ENCODE data around the gene PRKN.

Gene PRKN

DNA sequence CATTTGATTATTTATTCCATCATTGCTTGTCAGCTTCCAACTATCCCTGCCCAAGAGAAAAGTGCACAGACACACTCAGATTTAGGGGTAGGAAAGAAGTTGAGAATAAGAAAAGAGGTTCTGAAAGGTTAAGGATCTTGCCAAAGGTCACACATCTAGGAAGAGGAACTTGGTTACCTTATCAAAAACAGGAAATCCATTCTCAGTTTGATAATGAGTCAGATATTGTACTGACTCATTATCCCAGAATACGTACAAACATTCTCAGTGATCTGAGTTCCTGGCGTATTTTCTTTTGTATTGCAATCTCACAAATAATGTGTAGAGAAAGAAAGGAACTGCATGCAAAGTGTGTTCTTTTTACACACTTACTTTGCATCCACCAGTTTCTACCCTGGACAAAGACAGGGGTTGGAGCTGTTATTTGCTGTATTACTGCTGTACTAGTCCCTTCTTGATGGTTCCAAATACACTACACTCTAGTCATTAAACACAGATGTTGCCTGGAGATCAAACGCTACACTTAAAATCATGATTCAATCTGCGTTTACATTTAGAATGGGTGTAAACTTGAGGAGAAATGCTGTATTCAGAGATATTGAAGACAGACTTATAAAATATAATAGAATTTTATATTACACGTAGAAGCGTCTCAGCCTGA, 545.7 kb downstream of the PRKN start:
- DNase-seq (ENCODE audit: low read depth), result no peak

DNA sequence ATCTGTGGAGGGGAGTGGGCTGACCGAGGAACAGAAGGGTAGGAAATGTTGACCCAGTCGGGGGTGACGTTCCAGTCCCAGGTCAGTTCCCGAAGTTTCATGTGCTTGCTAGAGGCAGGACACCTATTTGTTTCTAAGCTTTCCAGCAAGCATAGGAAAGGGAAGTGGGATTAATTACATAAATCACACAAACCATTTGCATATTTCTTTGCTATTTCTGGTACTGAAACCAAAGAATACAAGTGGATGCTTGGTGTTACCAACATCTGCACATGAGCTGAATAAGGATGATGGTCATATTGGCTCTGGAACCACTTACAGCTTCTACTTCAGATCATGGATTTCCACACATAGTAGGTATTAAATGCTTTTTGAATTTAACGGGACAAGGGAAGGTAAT, 546.5 kb downstream of the PRKN start:
- DNase-seq (ENCODE audit: low read depth), result no peak

DNA sequence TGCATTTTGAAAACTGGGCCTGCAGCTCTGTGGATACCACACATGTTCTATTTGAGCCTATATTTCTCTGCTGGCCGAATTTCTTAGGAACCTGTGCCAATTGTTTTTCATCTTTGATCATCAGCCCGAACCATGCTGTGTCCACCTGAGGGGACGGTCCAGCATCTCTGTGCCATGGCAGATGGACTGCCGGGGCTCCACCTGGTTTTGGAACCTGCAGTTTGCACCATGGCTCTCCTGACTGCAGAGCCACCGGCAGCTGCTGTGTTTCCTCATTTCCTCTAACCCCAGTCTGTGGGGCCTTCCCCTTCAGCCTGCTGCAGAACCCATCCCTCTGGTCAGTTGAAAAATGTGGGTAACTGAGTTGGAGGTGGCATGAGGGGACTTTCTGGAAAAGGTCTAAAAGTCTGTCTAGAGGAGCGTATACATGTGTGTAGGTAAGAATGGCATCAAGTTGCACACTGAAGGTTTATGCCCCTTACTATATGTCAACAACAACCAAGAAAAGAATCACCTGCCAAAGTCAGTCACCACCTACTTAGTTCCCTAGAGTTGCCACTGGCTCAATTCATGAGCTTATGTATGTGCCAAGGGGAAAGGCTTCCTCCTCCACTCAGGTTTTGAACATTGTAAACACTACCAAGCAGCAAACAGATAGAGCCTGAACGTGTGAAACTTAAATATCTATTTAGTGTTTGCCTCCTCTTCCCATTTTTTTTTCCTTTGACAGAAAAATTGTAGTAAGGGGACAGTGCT, 548.2 kb downstream of the PRKN start:
- DNase-seq (ENCODE audit: low read depth), result no peak

DNA sequence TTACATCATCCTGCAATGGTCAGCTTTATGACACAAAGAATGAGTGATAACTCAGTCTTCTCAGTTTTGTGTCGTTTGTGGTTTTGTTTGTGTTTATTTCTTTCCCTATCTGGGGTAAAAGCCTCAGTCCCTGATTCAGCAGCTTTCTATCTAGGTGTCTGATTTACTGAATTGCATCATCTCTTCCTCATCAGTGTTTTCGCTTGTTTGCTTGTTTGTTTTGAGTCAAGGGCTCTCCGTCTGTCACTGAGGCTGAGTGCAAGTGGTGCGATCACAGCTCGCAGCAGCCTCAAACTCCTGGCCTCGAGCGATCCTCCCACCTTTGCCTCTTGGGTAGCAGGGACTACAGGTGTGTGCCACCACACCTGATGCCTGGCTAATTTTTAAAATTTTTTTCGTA, 548.9 kb downstream of the PRKN start:
- DNase-seq (ENCODE audit: low read depth), result no peak

DNA sequence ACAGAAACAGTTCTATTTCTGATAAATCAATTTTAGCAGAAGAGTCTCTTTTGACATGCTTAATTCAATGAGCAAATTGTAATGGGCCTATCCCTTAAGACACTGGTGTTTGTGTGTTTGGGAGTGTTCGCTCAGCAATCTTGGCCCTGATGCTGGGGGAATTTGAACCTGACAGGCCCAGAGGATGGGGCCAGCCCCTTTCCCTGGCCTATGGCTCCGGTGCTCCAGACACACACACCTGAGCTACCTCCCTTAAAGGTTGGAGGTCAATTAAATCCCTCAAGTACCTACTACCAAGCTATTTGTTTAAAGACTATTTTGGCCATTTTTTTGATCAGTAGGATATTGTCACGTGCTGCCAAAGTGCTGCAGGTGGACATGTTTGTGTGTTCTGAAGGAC, 549.3 kb downstream of the PRKN start:
- DNase-seq (ENCODE audit: low read depth), result no peak

DNA sequence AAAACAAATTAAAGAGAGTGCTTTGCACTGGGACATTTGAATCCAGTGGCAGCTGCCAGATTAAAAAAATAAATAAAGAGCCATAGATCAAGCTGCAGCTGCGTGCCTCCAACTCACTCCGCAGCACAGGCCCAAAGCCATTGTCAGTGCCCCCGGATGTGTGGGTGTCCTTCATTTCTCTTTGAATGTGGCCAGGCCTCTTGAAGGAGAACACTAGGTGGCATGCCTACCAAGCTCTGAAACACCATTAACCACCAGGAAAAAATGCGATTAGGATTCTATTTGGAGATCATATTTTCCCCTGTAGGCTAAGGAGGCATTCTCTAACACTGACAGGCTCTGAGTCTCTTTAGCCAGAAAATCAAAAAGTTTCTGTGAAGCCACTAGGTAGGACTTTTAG, 549.8 kb downstream of the PRKN start:
- DNase-seq (ENCODE audit: low read depth), result no peak

DNA sequence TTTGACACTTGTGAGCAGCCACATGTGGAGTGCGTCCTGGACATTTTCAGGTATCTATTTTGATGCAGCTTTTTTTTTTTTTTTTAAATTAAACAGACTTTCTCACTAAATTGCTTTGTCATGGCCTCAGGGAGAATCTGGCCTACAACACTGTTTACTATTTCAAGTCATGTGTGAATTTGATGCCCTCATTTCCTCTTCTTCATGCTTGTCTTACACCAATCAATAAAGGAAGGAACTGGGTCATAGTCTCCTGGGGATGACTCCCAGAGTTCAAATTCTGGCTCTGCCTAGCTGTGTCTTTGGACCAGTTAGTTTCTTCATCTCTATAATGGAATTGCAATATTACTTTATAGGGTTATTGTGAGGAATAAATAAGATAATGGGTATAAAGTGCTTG, 554.1 kb downstream of the PRKN start:
- DNase-seq (ENCODE audit: low read depth), result no peak

DNA sequence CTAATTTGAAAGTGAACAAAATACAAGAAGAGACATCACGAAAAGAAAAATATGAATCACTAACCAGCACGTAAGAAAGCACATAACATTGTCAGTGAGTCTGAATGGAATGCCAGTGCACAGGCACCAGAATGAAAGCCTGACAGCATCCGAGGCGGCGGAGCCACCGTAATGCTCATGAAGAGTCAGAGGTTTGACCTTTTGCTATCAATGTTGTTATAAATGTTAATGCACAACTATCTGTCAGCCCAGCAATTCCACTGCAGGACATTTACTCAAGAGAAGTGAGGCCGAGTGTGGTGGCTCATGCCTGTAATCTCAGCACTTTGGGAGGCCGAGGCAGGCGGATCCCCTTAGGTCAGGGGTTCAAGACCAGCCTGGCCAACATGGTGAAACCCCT, 562.1 kb downstream of the PRKN start:
- no peak for DNase-seq (ENCODE audit: low read depth)

DNA sequence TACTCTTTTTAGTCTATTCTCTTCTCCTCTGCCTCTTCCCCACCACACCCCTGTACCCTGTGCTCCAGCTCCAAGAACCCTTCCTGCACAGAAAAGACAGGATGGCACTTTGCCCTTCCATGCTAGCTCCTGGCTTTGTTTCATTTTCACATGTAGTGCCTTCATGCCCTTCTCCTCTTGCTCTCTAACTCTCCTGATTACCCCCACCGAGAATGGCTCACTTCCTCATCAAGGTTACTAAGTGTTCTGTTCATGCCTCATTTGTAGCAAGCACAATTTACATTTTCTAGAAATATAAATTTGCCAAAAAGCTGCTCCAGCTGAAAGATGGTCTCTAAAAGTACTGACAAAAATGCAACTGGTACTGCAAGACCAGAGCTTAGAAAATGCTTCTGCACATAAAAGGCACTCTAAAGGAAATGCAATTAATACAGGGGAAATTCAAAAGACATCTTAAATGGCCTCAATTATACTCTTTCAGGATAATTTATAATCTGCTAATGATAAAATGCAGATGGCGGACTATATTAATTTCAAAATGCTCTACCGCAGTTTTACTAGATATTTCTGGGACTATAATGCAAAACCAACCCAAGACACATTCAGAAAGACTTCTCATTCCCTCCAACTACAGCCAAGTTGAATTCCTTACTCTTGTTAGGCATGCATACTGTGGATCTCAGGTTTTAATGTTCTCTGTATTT, 570.2 kb downstream of the PRKN start:
- no peak for DNase-seq (ENCODE audit: low read depth)

DNA sequence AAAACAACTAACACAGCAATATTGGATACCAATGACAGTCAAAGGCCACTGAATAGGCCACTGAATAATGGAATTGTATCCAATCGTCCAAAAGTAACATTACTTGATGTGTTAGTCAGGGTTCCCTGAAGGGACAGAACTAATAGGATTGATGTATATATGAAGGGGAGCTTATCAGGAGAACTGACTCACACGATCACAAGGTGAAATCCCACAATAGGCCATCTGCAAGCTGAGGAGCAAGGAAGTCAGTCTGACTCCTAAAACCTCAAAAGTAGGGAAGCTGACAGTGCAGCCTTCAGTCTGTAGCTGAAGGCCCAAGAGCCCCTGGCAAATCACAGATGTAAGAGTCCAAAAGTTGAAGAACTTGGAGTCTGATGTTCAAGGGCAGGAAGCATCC, 571.4 kb downstream of the PRKN start:
- DNase-seq (ENCODE audit: low read depth), result no peak

DNA sequence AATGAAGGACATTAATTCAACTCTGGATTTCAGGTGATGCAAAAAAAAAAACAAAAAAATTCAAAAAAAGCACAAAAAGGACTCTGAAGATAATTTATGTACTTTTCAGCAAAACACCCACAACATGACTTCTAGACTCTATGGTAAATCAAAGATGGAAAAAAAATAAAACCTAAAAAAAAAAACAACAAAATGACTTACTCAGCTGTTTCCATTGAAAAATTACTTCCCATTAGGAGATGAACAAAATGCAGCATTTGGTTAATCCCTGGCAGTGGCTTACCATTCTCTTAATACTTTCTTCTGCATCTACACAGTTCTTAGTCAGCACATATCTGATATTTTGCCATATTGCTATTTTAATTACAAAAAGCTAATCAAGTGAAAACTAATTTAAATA, 572.6 kb downstream of the PRKN start:
- DNase-seq (ENCODE audit: low read depth), result no peak

DNA sequence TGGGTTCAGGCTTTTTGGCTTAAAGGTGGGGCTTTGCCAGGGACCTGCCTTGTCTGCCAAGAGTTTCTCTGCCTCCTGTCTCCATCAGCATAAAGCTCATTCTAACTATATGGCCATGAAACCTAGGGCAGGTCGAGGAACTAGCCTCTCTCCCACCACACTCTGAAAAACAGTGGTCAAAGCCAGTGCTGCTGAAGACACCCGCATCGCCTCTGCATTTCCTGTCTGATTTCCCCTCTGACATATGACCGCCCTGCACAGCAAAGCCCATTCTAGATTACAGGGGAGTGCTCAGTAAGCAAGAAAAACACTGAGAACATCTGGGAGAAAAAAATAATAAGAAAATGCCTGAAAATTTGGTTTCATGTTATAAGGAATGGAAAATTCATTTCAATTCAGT, 573.6 kb downstream of the PRKN start:
- no peak for DNase-seq (ENCODE audit: low read depth)

DNA sequence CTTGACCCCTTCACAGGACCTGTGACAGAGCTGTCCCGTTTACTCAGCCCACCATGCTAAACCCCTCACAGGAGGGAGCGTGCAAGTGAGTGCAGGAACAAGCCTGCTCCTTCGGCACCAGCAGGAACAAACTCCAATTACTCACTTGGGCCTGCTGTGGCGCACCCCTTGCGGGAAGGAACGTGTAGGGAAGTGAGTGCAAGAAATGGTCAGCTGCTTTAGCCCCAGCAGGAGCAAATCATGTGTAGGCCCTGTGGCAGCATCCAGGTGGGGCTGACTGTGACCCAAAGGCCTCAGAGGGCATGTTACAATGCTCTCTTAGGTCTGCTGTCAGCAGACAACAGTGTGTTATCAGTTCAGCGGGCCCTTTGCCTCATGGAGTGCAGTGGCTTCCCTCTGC, 574.4 kb downstream of the PRKN start:
- no peak for DNase-seq (ENCODE audit: low read depth)

DNA sequence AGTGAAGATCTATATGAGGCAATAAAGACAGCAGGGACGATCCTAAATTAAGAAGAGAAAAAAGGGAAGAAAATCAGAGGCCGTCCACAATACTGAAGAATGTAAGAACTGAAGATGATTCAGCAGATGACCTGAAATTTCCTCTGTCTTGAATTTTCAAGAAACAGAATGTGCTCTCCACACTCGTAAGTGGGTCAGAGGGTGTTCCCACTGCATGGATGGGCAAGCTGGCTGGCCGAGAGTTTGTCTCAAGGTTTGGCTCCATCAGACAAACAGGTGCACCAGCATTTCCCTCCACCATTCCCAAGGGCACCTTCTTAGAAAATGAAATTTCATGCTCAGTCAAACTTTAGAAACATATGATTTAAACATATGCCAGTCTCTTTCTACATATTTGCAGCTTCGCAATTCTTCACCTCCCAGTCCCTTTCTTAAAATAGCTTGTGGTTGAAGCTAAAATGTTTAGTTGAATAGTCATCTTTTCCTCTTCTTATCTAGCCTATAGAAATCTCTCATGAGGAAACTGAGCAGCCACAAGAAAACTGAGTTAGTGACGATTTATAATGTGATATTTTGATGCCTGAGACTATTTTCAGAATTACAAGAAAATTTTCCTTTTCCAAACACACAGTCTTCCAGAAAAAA, 576.4 kb downstream of the PRKN start:
- DNase-seq (ENCODE audit: low read depth), result no peak

DNA sequence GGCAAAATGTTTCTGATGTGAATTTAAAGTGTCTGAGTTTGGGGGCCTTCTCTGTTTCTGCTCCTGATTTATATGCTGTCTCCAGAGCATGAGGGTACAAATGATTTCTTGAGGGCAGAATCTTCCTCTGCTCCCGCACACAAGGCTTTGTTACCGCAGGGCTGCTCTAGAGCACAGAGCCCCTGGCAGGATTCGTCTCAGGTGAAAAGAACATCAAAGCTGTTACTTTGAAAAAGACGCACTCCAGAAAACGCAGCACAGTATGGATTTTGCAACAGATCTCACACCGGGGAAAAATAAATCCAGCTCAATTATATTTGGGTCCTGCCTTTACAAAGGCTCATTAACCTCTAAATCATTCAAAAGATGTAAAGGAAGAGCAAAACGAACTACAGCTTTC, 577.3 kb downstream of the PRKN start:
- no peak for DNase-seq (ENCODE audit: low read depth)

DNA sequence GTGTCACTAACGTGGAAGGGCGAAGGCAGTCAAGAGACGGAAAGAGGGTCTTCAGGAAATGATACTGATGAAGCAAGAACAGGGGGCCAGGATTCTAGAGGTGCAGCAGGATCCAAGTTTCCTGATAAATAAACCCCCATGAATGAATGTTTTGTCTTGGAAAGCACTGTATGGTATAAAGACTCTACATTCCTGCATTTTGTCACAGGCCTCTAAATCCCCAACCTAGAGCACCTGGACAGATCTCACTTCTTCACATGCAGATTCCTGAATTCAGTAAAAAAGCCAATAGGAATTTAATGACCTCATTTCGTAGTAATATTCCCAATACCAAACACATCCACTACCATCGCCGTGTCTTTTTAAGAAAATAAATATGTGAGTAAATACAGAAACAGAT, 577.8 kb downstream of the PRKN start:
- DNase-seq (ENCODE audit: low read depth), result no peak

DNA sequence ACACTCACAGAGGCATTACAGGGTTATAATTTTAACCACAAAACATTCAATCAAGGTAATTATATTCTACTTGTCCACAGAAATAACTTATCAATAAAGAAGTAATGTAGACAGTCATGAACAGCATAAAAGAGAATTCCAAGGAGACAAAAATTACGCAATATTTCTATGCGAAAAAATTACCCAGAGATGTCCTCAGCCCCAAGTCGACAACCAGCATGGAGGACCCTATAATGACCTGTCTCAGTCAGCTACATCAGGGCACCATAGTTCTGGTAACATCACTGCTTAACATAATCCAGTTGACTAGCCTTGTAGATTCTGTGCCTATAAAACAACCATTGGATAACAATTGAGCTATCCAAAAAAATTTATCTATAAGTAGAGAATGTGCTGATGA, 579.8 kb downstream of the PRKN start:
- no peak for DNase-seq (ENCODE audit: low read depth)

DNA sequence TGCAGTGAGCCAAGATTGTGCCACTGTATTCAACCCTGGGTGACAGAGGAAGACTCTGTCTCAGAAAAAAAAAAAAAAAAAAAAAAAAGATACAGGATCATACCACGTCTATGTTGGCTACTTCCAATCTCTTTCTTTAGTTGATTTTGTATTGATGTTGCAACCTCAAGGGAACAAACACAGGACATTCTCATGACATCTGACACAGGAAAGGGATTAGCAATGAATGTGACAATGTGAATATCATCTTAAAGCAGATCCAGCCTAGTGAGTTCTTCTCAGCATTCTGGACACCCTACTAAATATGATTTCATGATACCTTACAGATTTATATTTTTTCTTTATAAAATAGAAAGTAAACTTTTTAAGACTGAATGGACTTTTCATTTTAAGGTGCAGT, 580.3 kb downstream of the PRKN start:
- DNase-seq (ENCODE audit: low read depth), result no peak

DNA sequence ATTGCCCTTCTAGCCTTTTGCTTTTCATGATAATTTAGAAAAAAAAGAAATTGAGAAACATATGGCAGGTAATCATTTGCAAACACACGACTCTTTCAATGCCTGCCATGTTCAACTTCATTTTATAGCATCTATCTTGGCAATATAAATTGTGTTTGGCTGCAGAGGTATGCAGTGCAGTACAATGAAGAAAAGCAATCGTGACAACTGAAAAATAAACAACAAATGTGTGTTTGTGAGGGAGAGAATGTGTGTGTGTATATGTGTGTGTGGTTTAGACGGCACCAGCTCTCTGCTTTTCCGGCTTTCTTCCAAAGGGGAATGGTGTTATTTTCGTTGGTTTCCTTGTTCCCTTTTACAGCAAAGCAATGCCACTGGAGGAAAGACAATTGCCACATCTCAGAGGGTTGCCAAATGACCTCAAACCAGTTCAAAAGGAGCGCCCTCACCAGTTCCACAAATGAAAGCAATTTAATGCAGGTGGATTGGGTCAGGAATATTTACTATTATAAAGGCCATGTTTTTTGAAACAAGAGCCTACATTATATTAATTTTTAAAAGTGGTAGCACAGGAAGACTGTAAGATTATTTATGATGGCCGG, 587.2 kb downstream of the PRKN start:
- DNase-seq (ENCODE audit: low read depth), result no peak

DNA sequence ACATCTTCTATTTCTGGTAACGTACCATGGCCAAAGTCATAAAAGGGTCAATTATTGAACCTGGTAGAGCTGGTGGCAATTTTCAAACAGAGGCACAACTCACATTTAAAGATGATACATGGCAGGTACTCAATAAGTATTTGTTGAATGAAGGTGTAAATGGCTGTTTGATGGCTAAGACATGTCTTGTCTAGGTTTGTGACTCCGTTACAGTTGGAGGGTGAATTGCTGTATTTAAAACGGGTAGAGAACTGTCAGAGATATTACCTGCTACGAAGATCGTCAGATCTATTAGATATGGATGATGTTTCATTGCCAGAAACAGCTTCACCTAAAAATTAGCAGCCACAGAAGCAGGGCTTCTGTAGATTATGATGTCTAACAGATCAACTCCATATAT, 601.9 kb downstream of the PRKN start:
- DNase-seq (ENCODE audit: low read depth), result no peak

DNA sequence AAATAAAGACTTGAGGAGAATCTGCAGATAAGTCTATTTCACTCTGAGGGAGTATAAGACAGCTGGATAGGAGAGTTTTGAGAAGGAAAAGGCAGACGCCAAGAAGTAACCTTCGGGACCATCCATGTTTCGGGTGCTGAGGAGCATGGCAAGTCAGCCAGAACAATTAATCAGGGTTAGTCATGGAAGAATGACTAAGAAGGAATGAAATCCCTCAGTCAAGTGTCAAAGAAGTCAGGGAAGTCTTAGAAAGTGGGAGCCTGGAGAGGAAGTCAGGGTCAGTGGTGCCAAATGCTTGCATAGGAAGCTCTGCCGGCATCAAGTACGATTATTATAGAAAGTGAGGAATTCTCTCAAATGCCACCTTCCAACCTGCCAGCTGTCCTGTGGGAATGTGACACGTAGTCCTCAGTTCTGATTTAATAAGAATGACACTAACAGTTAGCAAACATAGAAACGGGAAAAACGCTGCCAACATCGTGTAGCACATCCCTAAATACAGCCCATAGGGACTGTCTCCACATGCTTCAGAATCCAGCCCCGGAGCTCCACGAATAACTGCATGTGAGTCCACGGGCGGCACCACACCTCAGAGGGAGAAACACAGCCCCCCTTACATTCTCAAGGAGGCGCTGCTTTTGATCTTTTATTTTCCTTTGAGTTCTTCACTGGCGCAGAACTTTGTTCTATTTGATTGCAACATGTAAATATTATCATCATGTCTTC, 602.7 kb downstream of the PRKN start:
- no peak for DNase-seq (ENCODE audit: low read depth)

DNA sequence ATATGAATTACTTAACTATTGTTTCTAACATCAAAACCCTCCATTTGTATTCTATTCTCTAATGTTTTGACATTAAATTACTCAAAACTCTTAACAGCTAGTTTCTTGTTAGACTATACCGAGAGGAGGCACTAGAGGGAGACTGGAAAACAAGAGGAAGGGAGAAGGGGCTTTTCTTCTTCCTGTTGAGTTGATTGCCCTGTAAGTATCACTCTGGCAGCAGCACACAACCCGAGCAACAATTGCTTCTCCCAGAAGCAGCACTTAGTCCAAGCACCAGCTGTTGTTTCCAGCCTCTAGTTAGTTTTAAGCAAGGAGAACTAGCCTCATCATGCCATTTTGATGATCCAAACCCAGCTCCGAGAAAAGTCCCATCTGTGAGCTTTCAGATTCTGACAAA, 603.8 kb downstream of the PRKN start:
- no peak for DNase-seq (ENCODE audit: low read depth)
